ENCODE data around the gene BRME1.
"Not testable (repeated sequence)": the region's sequence is repeated elsewhere in the genome, so short reads cannot be mapped to it uniquely, and the experiment has no call there.

Gene BRME1

GRCh38 chr19:13926010-13926409 lies 20.1 kb upstream of the BRME1 start:
- no peak for DNase-seq

- no peak for DNase-seq
Measured at GRCh38 chr19:13923194-13923987, 17.5 kb upstream of the BRME1 start.

GRCh38 chr19:13922118-13922517 lies 16.2 kb upstream of the BRME1 start:
- DNase-seq, result not testable (repeated sequence)

- peak; percentile 25 to 41 for DNase-seq
Measured at GRCh38 chr19:13920940-13921747, 15.2 kb upstream of the BRME1 start.

- DNase-seq, result no peak
Measured at GRCh38 chr19:13920524-13920923, 14.6 kb upstream of the BRME1 start.

GRCh38 chr19:13918726-13919411 lies 13.0 kb upstream of the BRME1 start:
- no peak for DNase-seq

GRCh38 chr19:13917888-13918406 lies 12.0 kb upstream of the BRME1 start:
- no peak for DNase-seq

GRCh38 chr19:13914777-13915176 lies 8.9 kb upstream of the BRME1 start:
- no peak for DNase-seq

- DNase-seq, result no peak
Measured at GRCh38 chr19:13913352-13913751, 7.4 kb upstream of the BRME1 start.

- DNase-seq, result no peak
Measured at GRCh38 chr19:13909430-13909829, 3.5 kb upstream of the BRME1 start.

GRCh38 chr19:13908674-13909073 lies 2.8 kb upstream of the BRME1 start:
- no peak for DNase-seq

GRCh38 chr19:13906910-13907309 lies 993 bp upstream of the BRME1 start:
- DNase-seq, result no peak

GRCh38 chr19:13906521-13906904 lies 596 bp upstream of the BRME1 start:
- peak in 1 of 2 donors; percentile 11 for DNase-seq

GRCh38 chr19:13902993-13903555 lies 2.8 kb downstream of the BRME1 start:
- peak in 1 of 2 donors; percentile 37 for DNase-seq

- no peak for DNase-seq
Measured at GRCh38 chr19:13899912-13900584, 5.9 kb downstream of the BRME1 start.

- no peak for DNase-seq
Measured at GRCh38 chr19:13899393-13899792, 6.5 kb downstream of the BRME1 start.

GRCh38 chr19:13896227-13896626 lies 9.7 kb downstream of the BRME1 start:
- no peak for DNase-seq

- no peak for DNase-seq
Measured at GRCh38 chr19:13894552-13894951, 11.4 kb downstream of the BRME1 start.

GRCh38 chr19:13892870-13893269 lies 13.0 kb downstream of the BRME1 start:
- DNase-seq, result no peak

- DNase-seq, result no peak
Measured at GRCh38 chr19:13890136-13890535, 15.8 kb downstream of the BRME1 start.

GRCh38 chr19:13888281-13888680 lies 17.6 kb downstream of the BRME1 start:
- no peak for DNase-seq

GRCh38 chr19:13887517-13887916 lies 18.4 kb downstream of the BRME1 start:
- no peak for DNase-seq

Data from inflammatory macrophage treated with lipopolysaccharide for 1 hour (primary cell).